GM21447 (cell line): ENCODE data around the gene CHRNE.
"Not testable (repeated sequence)": the region's sequence is repeated elsewhere in the genome, so short reads cannot be mapped to it uniquely, and the experiment has no call there.

Experiments used
- ATAC-seq: cut with Tn5 transposase; IDR thresholded peaks from one replicate; pipeline ENCODE4 v1.9.1; 2021; ENCODE audit not compliant: unreplicated experiment

CHRNE gene

GRCh38 chr17:4891411-4892410 lies 11.2 kb downstream of the CHRNE start:
- ATAC-seq = no peak

DNA sequence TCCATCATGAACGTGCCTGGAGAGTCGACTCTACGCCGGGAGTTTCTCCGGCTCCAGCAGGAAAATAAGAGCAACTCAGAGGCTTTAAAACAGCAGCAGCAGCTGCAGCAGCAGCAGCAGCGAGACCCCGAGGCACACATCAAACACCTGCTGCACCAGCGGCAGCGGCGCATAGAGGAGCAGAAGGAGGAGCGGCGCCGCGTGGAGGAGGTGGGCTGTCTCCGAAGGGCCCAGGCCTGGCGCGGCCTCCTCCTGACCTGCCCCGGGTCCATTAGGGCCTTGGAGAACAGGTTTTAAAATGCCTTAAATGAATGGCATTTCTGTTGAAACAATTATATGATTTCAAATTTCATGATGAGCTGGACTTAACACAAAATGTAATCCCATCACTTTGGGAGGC lies 15.3 kb downstream of the CHRNE start:
- no peak for ATAC-seq

- ATAC-seq = no peak
Measured at GRCh38 chr17:4886830-4887229, 16.1 kb downstream of the CHRNE start.

- ATAC-seq = no peak
Measured at GRCh38 chr17:4884489-4884888, 18.4 kb downstream of the CHRNE start.

DNA sequence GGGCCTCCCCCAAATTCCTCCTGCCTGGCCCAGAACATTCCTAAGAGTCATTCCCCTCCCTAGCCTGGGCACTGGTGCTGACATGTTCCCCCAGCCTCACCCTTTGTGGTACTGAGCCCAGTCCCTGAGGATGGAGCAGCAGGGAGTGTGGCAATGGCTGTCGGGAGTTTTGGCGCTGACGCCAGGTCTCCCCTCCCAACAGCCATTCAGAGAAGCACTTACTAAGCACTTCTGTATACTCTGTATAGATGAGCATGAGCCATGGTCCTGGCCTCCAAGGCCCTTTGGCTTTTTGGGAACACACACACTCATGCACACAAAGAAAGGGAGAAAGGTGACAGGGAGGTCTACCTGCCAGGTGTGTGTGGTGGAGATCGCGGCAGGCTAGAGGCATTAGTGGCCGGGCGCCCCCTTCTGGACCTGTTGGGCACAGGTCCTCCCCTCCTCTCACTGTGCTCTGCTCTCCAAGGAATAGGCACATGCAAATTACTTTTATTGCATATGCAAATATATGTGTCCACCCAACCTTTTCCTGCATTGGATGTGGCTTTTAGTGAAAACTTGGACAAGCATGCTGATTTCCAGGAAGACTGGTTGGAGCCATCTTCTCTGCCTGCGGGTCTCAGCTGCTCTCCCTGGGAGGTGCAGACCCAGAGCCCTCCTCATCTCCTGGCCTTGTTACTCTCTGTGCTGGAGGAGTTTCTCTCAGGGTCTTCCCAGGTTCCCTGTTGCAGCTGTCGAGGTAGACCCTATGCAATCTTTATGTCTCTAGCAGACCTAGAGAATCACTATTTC lies 20.9 kb downstream of the CHRNE start:
- no peak for ATAC-seq

- no peak for ATAC-seq
Measured at GRCh38 chr17:4880857-4881256, 22.0 kb downstream of the CHRNE start.

DNA sequence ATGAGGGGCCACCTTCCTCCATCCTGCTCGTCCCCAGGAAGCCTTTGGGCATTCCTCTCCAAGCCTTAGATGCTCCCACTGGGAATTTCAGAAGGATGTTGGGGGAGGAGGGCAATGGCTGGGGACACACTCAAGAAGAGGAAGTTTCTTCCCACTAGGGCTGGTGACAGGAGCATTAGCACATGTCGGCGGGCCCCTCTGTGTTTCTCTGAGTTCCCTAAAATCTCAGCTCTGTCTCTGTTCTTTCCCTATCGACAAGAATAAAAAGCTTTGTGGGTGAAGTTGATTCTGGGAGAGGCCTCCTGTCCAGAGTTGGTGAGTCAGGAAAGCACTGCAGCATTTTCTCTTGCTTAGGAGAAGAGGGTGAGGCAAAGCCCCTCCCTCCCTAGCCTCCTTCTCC lies 23.3 kb downstream of the CHRNE start:
- ATAC-seq = no peak

DNA sequence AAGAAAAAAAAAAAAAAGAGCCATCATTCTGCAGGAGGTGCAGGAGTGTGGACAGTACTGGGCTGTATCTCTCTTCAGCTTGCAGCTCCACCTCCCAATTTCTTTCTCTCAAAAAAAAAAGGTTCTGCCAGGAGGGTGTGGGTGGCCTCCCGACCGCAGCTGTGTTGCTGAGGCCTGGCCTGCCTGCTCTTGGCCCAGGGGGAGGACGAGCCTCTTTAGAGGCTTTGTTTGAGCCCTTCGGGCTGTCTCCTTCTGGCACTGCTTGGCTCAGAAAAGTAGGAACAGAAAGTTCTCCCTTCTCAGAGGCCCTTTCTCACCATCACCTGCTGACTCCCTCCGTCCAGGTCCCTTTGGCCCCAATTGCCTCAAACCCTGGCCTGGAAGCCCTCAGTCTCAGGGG lies 25.8 kb downstream of the CHRNE start:
- no peak for ATAC-seq

GRCh38 chr17:4872786-4873185 lies 30.1 kb downstream of the CHRNE start:
- ATAC-seq = no peak

- no peak for ATAC-seq
Measured at GRCh38 chr17:4870855-4871254, 32.0 kb downstream of the CHRNE start.

- not testable (repeated sequence) for ATAC-seq
Measured at GRCh38 chr17:4869058-4869998, 33.6 kb downstream of the CHRNE start.

DNA sequence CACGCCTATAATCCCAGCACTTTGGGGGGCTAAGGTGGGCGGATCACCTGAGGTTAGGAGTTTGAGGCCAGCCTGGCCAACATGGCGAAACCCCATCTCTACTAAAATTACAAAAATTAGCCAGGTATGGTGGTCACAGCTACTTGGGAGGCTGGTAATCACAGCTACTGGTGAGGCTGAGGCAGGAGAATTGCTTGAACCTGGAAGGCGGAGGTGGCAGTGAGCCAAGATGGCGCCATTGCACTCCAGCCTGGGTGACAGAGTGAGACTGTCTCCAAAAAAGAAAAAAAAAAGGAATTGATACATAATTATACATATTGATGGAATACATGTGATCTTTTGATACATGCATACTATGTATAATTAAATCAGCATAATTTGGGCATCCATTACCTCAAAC lies 35.4 kb downstream of the CHRNE start:
- not testable (repeated sequence) for ATAC-seq

DNA sequence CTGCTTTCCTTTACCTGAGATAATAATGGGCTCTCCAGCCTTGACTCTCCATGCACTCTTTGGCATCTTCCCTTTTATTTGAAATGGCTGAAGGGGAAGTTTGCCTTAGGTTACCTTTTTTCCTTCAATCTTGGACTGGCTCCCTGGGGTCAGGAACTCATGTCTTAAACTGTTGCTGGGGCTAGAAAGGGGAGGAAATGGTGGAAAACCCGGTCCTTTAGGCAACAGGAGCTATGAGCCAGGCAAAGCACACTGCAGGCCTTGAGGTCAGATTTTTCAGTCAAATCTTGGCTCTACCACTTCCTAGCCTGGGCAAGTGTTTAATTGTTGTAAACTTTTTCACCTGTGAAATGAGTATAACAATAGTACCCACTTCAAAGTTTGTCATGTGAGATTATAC lies 39.6 kb downstream of the CHRNE start:
- ATAC-seq = no peak

DNA sequence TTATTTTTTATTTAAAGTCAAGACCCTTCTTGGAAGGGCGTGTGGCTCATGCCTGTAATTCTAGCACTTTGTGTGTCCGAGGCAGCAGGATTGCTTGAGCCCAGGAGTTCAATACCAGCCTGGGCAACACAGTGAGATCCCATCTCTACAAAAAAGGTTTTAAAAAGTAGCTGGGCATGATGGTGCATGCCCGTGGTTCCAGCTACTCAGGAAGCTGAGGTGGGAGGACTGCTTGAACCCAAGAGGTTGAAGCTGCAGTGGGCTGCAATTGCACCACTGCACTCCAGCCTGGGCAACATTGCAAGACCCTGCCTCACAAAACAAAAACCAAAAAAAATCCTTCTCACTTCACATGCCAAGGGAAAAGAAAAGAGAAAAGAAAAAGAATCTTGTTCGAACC lies 40.2 kb downstream of the CHRNE start:
- ATAC-seq = no peak

GRCh38 chr17:4861052-4861451 lies 41.8 kb downstream of the CHRNE start:
- no peak for ATAC-seq

DNA sequence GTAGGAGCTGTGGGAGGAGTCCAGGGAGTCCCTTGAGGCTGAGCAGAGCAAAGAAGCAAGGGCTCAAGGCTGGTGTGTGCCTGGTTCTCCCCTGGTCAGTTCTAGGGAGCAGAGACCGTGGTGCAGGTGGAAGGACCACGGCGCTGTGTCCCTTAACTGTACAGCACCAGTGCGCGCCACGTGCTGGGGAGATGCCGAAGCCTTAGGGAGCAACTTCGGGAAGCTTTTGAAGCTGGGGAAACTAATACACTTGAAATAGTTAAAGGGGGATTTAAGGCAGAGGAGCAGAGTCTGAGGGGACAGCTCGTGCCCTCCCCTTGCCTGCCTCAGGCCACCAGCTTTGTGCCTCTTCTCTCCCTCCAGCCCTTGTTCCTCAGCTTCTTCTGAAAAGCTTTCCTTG lies 42.2 kb downstream of the CHRNE start:
- no peak for ATAC-seq

- no peak for ATAC-seq
Measured at GRCh38 chr17:4859816-4860625, 42.9 kb downstream of the CHRNE start.

DNA sequence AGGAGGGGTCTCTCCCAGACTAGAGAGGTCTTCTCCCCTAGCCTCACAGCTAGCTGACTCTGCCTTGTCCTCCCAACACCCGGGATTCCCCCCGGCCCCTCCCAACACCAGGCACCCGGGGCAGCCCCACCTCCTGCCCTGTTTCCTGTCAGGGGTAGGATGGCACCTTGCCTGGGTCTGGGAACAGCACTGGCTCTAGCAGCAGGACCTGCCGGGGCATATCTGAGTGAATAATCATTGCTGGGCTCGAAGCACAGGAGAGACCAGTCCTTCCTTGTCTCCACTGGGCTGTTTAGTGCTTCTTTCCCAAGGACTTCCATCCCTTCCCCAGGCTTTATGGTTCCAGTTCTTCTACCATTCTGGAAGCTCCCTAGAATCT lies 44.0 kb downstream of the CHRNE start:
- no peak for ATAC-seq

DNA sequence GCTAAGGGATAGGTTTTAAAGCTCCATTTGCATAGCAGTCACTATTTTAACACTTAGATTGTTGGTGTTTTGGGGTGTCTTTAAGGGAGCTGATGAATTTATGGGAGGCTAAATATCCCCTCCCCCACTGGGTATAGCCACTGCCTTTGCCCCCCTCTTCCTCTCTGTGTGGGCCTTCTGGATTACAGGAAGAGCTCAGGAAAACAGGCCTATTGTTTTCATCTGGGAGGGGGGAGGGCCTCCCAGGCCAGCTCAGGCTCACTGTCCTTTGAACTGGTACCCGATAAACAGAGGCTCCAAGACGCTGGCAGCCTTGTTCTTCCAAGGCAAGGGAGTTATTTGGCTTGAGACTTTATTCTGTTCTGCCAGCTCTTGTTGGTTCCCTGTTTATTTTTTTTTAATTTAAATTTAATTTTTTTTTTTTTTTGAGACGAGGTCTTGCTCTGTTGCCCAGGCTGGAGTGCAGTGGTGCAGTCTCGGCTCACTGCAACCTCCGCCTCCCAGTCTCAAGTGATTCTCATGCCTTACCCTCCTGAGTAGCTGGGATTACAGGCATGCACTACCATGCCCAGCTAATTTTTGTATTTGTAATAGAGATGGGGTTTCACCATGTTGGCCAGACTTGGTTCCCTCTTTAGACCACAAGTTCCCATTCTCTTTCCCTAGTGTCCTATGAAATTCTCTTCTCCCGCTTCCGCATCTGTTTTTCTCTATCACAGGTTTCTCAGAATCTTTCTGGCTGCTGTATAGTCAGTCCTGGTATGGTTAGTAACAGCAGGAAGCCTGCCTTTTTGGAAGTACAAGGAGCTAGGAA lies 44.6 kb downstream of the CHRNE start:
- ATAC-seq = no peak
